ENCODE data around the gene TRPC3. TPM values are rescaled to one million over a fixed set of nuclear protein-coding genes. Genes with fewer than 3 reads are reported as not detected.

The TRPC3 gene
- total and polyA plus RNA-seq, 2 of the 8 experiments (the other 6 are each of a cell fraction or from before 2014, with no cell fraction given): 0.37 to 0.41 TPM

- TF ChIP-seq CHD7 (IDR thresholded peaks at IDR 0.05; ENCODE audit: insufficient replicate concordance, low read length): no peak
- TF ChIP-seq CEBPB (IDR thresholded peaks at IDR 0.05; ENCODE audit: low read depth, low read length): peak; percentile 90
- no peak for TF ChIP-seq EGR1 (IDR thresholded peaks at IDR 0.05; ENCODE audit: borderline replicate concordance, low read depth, low read length)
- TF ChIP-seq SP1 (IDR thresholded peaks at IDR 0.05; ENCODE audit: low read depth, low read length): no peak
- TF ChIP-seq SRF (IDR thresholded peaks at IDR 0.05; ENCODE audit: low read depth, low read length): no peak
- no peak for TF ChIP-seq CHD1 (IDR thresholded peaks at IDR 0.05; ENCODE audit: low read depth, low read length)
- peak; percentile 63 to 93 (median 90) for TF ChIP-seq CTCF (IDR thresholded peaks at IDR 0.05; ENCODE audit: control extremely low read depth in 1 of 3, insufficient read depth in 1 of 3, low read depth in 1 of 3, low read length in 3 of 3)
- TF ChIP-seq SP4 (IDR thresholded peaks at IDR 0.05; ENCODE audit: low read length): no peak
- no peak for TF ChIP-seq CBX5 (IDR thresholded peaks at IDR 0.05; ENCODE audit: low read depth, low read length)
- no peak for TF ChIP-seq GTF2F1 (IDR thresholded peaks at IDR 0.05; ENCODE audit: borderline replicate concordance, low read depth, low read length)
These were observed 7.9 kb downstream of the TRPC3 start (continued) for GRCh38 chr4:121943941-121944340.
